Measurements from ENCODE around the gene CUZD1. TPM values are rescaled to one million over a fixed set of nuclear protein-coding genes. Genes with fewer than 3 reads are reported as not detected.
A peak's percentile ranks its signal among the peaks of the same experiment; 100 is the strongest.

The CUZD1 gene
- total and polyA plus RNA-seq, 9 of the 15 experiments (the other 6 are each of a cell fraction or from before 2014, with no cell fraction given): 0.51 to 1.7 (median 1.1) TPM

DNA sequence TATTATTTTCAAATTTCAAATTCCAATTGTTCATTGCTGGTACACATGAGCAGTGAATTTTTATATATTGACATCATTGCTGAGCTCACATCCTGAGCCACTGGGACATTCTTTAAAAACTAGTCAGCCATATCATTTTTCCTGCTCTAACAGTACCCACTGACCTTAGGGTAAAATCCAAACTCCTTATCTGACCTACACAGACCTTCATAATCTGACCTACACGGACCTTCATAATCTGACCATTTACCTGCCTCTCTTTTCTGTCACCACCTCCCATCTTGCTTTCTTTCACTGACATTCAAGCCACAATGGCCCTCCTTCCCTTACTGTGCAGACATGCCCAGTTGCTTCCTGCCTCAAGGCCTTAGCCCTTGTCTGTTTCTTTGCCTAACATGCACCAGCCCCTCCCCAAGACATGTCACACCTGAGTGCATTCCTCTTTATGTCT, 16.1 kb upstream of the CUZD1 start (continued):
- TF ChIP-seq, protein P1, sequence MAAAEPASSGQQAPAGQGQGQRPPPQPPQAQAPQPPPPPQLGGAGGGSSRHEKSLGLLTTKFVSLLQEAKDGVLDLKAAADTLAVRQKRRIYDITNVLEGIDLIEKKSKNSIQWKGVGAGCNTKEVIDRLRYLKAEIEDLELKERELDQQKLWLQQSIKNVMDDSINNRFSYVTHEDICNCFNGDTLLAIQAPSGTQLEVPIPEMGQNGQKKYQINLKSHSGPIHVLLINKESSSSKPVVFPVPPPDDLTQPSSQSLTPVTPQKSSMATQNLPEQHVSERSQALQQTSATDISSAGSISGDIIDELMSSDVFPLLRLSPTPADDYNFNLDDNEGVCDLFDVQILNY (CRISPR knock-in tag; IDR thresholded peaks at IDR 0.05): no peak
- TF ChIP-seq SP1 (CRISPR knock-in tag; IDR thresholded peaks at IDR 0.05) (no peak), SMARCE1 (IDR thresholded peaks at IDR 0.05) (peak; percentile 67; the same call in 1 of the 2 replicates), SRF (CRISPR knock-in tag; IDR thresholded peaks at IDR 0.05) (no peak), WHSC1 (IDR thresholded peaks at IDR 0.05; ENCODE audit: low read length) (no peak), ZFX (CRISPR knock-in tag; IDR thresholded peaks at IDR 0.05) (no peak), NRF1 (conservative IDR thresholded peaks at IDR 0.05 in 1 of 2, IDR thresholded peaks at IDR 0.05 in 1 of 2) (0 out of 4 replicates have a peak, but pooled peaks of 1 of the 2 experiments have one; percentile 16), CC2D1A (IDR thresholded peaks at IDR 0.05) (no peak), TCFL5 (CRISPR knock-in tag; conservative IDR thresholded peaks at IDR 0.05) (no peak), PURB (CRISPR knock-in tag; IDR thresholded peaks at IDR 0.05; ENCODE audit: low read depth) (no peak), FOXK1 (CRISPR knock-in tag; IDR thresholded peaks at IDR 0.05; ENCODE audit: borderline replicate concordance) (no peak), ZC3H8 (IDR thresholded peaks at IDR 0.05) (no peak), EZH2 (IDR thresholded peaks at IDR 0.05; ENCODE audit: borderline replicate concordance, low read depth, low read length) (no peak), ARHGAP35 (IDR thresholded peaks at IDR 0.05; ENCODE audit: partially characterized antibody) (no peak), KDM5B (IDR thresholded peaks at IDR 0.05; ENCODE audit: insufficient replicate concordance, low read depth, low read length) (no peak), MXI1 (IDR thresholded peaks at IDR 0.05; ENCODE audit: low read depth, low read length) (no peak), ZEB2 (IDR thresholded peaks at IDR 0.05) (peak; percentile 94), ZKSCAN3 (CRISPR knock-in tag; IDR thresholded peaks at IDR 0.05) (no peak), TBP (optimal IDR thresholded peaks at IDR 0.05; ENCODE audit: low read depth, low read length) (no peak), CBX8 (IDR thresholded peaks at IDR 0.05; ENCODE audit: borderline replicate concordance, extremely low read depth, low read depth, low read length, poor library complexity, severe bottlenecking) (no peak), TEAD1 (CRISPR knock-in tag; IDR thresholded peaks at IDR 0.05) (no peak), NEUROD1 (IDR thresholded peaks at IDR 0.05; ENCODE audit: borderline replicate concordance, low read depth, low read length, partially characterized antibody) (no peak), POLR2AphosphoS2 (IDR thresholded peaks at IDR 0.05; ENCODE audit: low read length) (no peak), ZFP30 (CRISPR knock-in tag; IDR thresholded peaks at IDR 0.05; ENCODE audit: borderline replicate concordance) (no peak), CBFB (CRISPR knock-in tag; IDR thresholded peaks at IDR 0.05) (no peak), JUNB (CRISPR knock-in tag; conservative IDR thresholded peaks at IDR 0.05) (no peak)
- TF ChIP-seq, protein P2, sequence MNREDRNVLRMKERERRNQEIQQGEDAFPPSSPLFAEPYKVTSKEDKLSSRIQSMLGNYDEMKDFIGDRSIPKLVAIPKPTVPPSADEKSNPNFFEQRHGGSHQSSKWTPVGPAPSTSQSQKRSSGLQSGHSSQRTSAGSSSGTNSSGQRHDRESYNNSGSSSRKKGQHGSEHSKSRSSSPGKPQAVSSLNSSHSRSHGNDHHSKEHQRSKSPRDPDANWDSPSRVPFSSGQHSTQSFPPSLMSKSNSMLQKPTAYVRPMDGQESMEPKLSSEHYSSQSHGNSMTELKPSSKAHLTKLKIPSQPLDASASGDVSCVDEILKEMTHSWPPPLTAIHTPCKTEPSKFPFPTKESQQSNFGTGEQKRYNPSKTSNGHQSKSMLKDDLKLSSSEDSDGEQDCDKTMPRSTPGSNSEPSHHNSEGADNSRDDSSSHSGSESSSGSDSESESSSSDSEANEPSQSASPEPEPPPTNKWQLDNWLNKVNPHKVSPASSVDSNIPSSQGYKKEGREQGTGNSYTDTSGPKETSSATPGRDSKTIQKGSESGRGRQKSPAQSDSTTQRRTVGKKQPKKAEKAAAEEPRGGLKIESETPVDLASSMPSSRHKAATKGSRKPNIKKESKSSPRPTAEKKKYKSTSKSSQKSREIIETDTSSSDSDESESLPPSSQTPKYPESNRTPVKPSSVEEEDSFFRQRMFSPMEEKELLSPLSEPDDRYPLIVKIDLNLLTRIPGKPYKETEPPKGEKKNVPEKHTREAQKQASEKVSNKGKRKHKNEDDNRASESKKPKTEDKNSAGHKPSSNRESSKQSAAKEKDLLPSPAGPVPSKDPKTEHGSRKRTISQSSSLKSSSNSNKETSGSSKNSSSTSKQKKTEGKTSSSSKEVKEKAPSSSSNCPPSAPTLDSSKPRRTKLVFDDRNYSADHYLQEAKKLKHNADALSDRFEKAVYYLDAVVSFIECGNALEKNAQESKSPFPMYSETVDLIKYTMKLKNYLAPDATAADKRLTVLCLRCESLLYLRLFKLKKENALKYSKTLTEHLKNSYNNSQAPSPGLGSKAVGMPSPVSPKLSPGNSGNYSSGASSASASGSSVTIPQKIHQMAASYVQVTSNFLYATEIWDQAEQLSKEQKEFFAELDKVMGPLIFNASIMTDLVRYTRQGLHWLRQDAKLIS (CRISPR knock-in tag; IDR thresholded peaks at IDR 0.05): no peak
